Smooth muscle cell (in vitro differentiated cells): Measurements from ENCODE around the gene ATG4B. TPM values are rescaled to one million over a fixed set of nuclear protein-coding genes. Genes with fewer than 3 reads are reported as not detected.
A peak's percentile ranks its signal among the peaks of the same experiment; 100 is the strongest.

ENCODE experiments used
- DNase-seq: peaks from one replicate; lab custom pipeline; 2025; ENCODE audit not compliant: unreplicated experiment; lab: John Stamatoyannopoulos, UW
- H2AFZ ChIP-seq: fragments of 200-600 bp; sonication (generic); 2 replicates; pipeline ENCODE4 v1.6.0; 2016; ENCODE audit warnings: antibody characterized with exemption, low read depth, mild to moderate bottlenecking
- H3F3A ChIP-seq: fragments of 200-600 bp; sonication (generic); 2 replicates; pipeline ENCODE4 v1.6.0; 2017; ENCODE audit warnings: antibody characterized with exemption, low read depth
- H3K27ac ChIP-seq: fragments of 200-600 bp; sonication (generic); 2 replicates; pipeline ENCODE4 v1.5.1; 2016; ENCODE audit warnings: low read depth, mild to moderate bottlenecking
- H3K27me3 ChIP-seq: fragments of 200-600 bp; sonication (generic); 2 replicates; pipeline ENCODE4 v1.6.1; 2016; ENCODE audit warnings: low read depth, mild to moderate bottlenecking
- H3K36me3 ChIP-seq: fragments of 200-600 bp; sonication (generic); 2 replicates; pipeline ENCODE4 v1.5.1; 2016; ENCODE audit warnings: low read depth
- H3K4me1 ChIP-seq: fragments of 200-600 bp; sonication (generic); 2 replicates; pipeline ENCODE4 v1.5.1; 2016; ENCODE audit warnings: low read depth
- H3K4me2 ChIP-seq: fragments of 200-600 bp; sonication (generic); 2 replicates; pipeline ENCODE4 v1.6.0; 2016; ENCODE audit warnings: mild to moderate bottlenecking
- H3K4me3 ChIP-seq: fragments of 200-600 bp; sonication (generic); 2 replicates; pipeline ENCODE4 v1.5.1; 2016; ENCODE audit warnings: mild to moderate bottlenecking
- H3K79me2 ChIP-seq: fragments of 200-600 bp; sonication (generic); 2 replicates; pipeline ENCODE4 v1.6.0; 2016; ENCODE audit warnings: low read depth, mild to moderate bottlenecking
- H3K9ac ChIP-seq: fragments of 200-600 bp; sonication (generic); 2 replicates; pipeline ENCODE4 v1.6.0; 2016; ENCODE audit warnings: low read depth
- H3K9me3 ChIP-seq: fragments of 200-600 bp; sonication (generic); replicated peaks from 2 replicates; pipeline ENCODE4 v1.5.1; 2016; ENCODE audit warnings: low read depth
- H4K20me1 ChIP-seq: fragments of 200-600 bp; sonication (generic); 2 replicates; pipeline ENCODE4 v1.6.0; 2016; ENCODE audit warnings: low read depth
- WGBS: methylation state at CpG from one replicate; pipeline ENCODE4 v1.1.7; 2016; ENCODE audit warnings: low lambda C conversion rate; 5-methylcytosine and 5-hydroxymethylcytosine counted together
- polyA plus RNA-seq: library from polyadenylated mRNA; unstranded; fragments of >200 nt; fragmentation: Nextera tagmentation; extraction: Ambion mirVana; gene quantifications from 2 replicates; pipeline ENCODE4 v1.2.1, GENCODE V29; 2016
- total RNA-seq: library from RNA; depleted of rRNA; stranded (reverse); fragments of >200 nt; gene quantifications from 2 replicates; pipeline ENCODE4 v1.2.3, GENCODE V29; 2014
- TF ChIP-seq, protein P1 (sequence below): fragments of 200-600 bp; sonication (generic); IDR thresholded peaks from 2 replicates; pipeline ENCODE4 v1.5.1; 2017; ENCODE audit warnings: borderline replicate concordance, mild to moderate bottlenecking, antibody characterized with exemption; ENCODE audit not compliant: insufficient read depth, poor library complexity, severe bottlenecking

ATG4B gene
- total and polyA plus RNA-seq, 2 experiments from 2014 or later, result 70.3 to 91.3 TPM

DNA sequence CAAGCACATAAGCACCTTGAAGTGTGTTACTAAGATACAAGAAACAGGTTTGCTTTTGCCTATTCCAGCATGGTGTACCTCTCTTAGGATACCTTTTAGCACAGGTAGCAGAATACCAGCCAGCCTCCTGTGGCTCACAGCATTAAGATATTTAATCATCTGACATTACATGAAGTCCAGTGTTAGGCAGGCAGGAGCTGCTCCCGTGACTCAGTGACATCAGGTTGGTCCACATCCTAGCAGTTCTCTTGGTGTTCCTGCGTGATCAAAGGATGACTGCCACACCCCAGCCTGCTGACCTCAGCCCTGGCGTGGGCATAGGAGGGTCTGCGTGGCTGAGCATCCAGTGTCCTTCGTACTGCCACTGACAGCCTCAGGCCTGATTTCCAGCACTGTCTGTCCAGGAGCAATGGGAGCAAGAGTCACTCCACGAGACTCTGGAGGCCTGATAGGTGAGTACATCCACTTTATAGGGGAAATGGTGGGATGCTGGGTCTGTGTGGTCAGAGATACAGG, 52.8 kb downstream of the ATG4B start:
- DNase-seq, result no peak
- H3K79me2 ChIP-seq, result peaks cover 20% of the 10 kb centered on the region
- no peak overlapping the region for H3K4me2 ChIP-seq
- no peak overlapping the region for H3K27ac ChIP-seq
- H3K36me3 ChIP-seq, result no peaks in the 10 kb centered on the region
- H3K27me3 ChIP-seq, result no peaks in the 10 kb centered on the region
- H3K9me3 ChIP-seq, result no peaks in the 10 kb centered on the region
- H3K9ac ChIP-seq, result no peak overlapping the region
- no peak overlapping the region for H3K4me3 ChIP-seq
- no peaks in the 10 kb centered on the region for H3F3A ChIP-seq
- H2AFZ ChIP-seq, result no peak overlapping the region
- peaks cover 3% of the 10 kb centered on the region for H4K20me1 ChIP-seq
- TF ChIP-seq, protein P1, sequence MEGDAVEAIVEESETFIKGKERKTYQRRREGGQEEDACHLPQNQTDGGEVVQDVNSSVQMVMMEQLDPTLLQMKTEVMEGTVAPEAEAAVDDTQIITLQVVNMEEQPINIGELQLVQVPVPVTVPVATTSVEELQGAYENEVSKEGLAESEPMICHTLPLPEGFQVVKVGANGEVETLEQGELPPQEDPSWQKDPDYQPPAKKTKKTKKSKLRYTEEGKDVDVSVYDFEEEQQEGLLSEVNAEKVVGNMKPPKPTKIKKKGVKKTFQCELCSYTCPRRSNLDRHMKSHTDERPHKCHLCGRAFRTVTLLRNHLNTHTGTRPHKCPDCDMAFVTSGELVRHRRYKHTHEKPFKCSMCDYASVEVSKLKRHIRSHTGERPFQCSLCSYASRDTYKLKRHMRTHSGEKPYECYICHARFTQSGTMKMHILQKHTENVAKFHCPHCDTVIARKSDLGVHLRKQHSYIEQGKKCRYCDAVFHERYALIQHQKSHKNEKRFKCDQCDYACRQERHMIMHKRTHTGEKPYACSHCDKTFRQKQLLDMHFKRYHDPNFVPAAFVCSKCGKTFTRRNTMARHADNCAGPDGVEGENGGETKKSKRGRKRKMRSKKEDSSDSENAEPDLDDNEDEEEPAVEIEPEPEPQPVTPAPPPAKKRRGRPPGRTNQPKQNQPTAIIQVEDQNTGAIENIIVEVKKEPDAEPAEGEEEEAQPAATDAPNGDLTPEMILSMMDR, result no peak
- 81% methylated on average over 6 of the region's 6 CpGs for WGBS
- H3K4me1 ChIP-seq, result peaks cover 6% of the 10 kb centered on the region

DNA sequence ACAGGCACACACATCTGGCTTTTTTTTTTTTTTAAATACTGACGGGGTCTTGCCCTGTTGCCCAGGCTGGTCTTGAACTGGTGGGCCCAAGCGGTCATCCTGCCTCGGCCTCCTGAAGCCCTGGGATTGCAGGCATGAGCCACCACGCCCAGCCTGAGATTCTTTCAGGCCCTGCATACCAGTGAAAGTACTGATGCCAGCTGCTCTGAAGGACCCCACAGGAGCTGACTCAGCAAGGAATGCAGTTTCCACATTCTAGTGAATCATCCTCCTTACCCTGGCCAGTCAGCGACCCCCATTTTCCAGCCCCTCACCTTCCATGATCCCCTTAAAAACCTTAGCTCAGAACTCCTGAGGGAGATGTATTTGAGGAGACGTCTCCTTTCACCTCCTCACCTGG, 55.0 kb downstream of the ATG4B start:
- no peak for DNase-seq
- Histone ChIP-seq H3K4me1 (peaks cover 6% of the 10 kb centered on the region), H3K4me3 (no peak overlapping the region), H2AFZ (no peak overlapping the region), H3K27ac (peak overlapping the region; percentile 24), H3K36me3 (no peaks in the 10 kb centered on the region), H4K20me1 (peaks cover 3% of the 10 kb centered on the region), H3F3A (no peaks in the 10 kb centered on the region), H3K27me3 (no peaks in the 10 kb centered on the region), H3K9ac (no peak overlapping the region), H3K79me2 (peaks cover 9% of the 10 kb centered on the region), H3K4me2 (no peak overlapping the region), H3K9me3 (no peaks in the 10 kb centered on the region)
- WGBS, result 92% methylated on average over 6 of the region's 6 CpGs
- TF ChIP-seq, protein P1, result no peak

GRCh38 chr2:241695651-241696050, 58.2 kb downstream of the ATG4B start:
- Histone ChIP-seq H3K9ac (no peak overlapping the region), H4K20me1 (no peaks in the 10 kb centered on the region), H3K27me3 (no peaks in the 10 kb centered on the region), H3K4me2 (no peak overlapping the region), H3F3A (no peaks in the 10 kb centered on the region), H3K9me3 (no peaks in the 10 kb centered on the region), H3K27ac (no peak overlapping the region), H3K36me3 (no peaks in the 10 kb centered on the region), H3K4me3 (no peak overlapping the region), H3K4me1 (peaks cover 1% of the 10 kb centered on the region), H2AFZ (no peak overlapping the region), H3K79me2 (no peaks in the 10 kb centered on the region)
- DNase-seq, result no peak
- TF ChIP-seq, protein P1, result no peak
- 100% methylated on average over 4 of the region's 4 CpGs for WGBS

GRCh38 chr2:241701149-241701398, 63.6 kb downstream of the ATG4B start:
- peak overlapping the region; percentile 99 for H3K4me2 ChIP-seq
- H3K27me3 ChIP-seq, result no peaks in the 10 kb centered on the region
- H3K36me3 ChIP-seq, result peaks cover 7% of the 10 kb centered on the region
- no peaks in the 10 kb centered on the region for H3F3A ChIP-seq
- 1% methylated on average over 17 of the region's 17 CpGs for WGBS
- no peaks in the 10 kb centered on the region for H3K9me3 ChIP-seq
- peaks cover 10% of the 10 kb centered on the region for H4K20me1 ChIP-seq
- H3K79me2 ChIP-seq, result peaks cover 10% of the 10 kb centered on the region
- no peak overlapping the region for H3K9ac ChIP-seq
- H3K4me3 ChIP-seq, result peak overlapping the region; percentile 76
- H2AFZ ChIP-seq, result no peak overlapping the region
- H3K4me1 ChIP-seq, result peaks cover 9% of the 10 kb centered on the region
- no peak overlapping the region for H3K27ac ChIP-seq
- no peak for DNase-seq
- TF ChIP-seq, protein P1, result peak; percentile 16
